GM18873 (cell line): Measurements from ENCODE around the gene IRF9.
A peak's percentile ranks its signal among the peaks of the same experiment; 100 is the strongest.

ENCODE experiments used
- ATAC-seq: cut with Tn5 transposase; IDR thresholded peaks from one replicate; pipeline ENCODE4 v1.9.1; 2021; ENCODE audit warnings: mild to moderate bottlenecking, moderate library complexity, moderate number of reproducible peaks; ENCODE audit not compliant: unreplicated experiment, low FRiP score

The IRF9 gene

DNA sequence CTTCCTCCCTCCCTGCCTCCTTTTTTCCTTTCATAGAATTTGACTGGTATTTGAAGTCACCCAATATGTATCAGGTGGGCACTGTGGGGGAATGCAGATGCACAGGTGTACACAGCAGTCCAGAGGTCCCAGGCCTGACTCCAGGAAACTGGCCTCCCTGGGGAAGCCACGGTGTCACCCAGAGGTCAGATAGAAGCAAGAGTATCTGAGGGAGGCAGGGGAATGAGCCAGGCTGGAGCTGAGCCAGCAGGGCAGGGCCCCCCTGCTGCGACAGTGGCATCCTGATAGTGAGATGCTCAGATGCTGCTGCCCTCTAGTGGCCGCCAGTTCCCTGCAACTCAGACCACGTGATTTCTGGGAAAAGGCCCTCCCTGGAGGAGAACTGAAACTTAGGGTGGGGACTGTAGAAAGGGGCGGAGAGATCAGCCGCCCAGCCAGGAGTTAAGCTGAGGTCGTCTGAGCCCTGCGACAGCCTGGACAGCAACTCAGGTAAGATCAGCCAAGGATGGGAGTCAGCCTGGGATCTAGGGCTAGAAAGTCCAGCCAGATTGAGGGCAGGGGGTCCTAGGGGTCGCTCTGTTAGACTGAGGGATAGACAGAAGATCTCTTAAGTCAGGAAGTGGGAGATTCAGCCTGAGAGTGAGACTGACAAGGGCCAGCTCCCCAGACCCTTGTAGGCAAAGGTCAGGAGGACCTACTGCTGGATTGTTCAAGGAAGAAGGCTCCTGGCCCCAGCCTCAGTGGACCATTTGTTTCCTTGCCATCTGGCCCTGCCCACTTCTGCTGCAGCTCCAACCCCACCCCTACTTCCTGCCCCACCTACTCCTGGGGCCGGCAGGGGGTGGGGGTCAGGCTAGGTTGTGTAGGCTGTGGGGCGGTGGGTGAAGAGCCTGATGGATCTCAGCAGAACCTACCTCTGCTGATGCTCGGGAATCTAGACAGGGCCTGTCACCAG is at the start of gene IRF9:
Gene IRF9, plus strand, starts transcription at position 416 of the 955 bp plus-strand sequence. CDS start 880 bp downstream, outside the sequence.
- ATAC-seq: peak; percentile 66

- ATAC-seq: no peak
Measured at GRCh38 chr14:24113379-24113800, 47.7 kb upstream of the IRF9 start.

- ATAC-seq: peak; percentile 0
Measured at GRCh38 chr14:24113801-24114531, 47.1 kb upstream of the IRF9 start.

- peak; percentile 85 for ATAC-seq
Measured at GRCh38 chr14:24114532-24115421, 46.3 kb upstream of the IRF9 start, which contains the start of the genes DCAF11 and NRL. Gene DCAF11, plus strand, starts transcription at chr14:24114777. Its CDS starts 818 bp downstream, at chr14:24115595. Gene NRL, minus strand, starts transcription at chr14:24114949. Its CDS starts 32,101 bp downstream, at chr14:24082848.

- ATAC-seq: no peak
Measured at GRCh38 chr14:24115422-24116127, 45.5 kb upstream of the IRF9 start.

DNA sequence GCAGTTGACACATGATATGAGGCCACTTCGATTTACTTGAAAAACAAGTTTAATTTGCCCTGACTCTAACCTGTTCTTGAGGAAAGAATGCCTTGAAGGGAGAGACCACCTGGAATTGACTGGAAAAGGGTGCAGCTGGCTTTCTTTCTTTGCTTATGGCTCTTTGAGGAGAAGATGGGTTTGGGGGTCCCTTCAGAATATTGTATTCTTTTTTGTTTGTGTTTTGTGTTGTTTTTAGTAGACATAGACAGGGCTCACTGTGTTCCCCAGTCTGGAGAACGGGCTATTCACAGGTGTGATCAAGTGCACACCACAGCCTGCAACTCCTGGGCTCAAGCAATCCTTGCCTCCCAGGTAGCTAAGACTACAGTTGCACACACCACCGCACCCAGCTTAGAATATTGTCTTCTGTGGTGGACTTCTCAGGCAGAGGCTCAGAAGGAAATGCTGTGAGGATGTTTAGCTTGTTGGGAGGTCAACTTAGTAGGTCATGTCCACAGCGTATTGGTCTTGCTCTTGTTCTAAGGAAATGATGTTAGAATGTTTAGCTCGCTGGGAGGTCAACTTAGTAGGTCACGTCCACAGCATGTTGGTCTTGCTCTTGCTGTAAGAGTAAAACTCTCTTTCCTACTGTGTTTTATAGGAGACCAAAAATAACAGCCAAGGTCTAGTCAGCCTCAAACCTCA is 44.8 kb upstream of the IRF9 start:
- no peak for ATAC-seq

DNA sequence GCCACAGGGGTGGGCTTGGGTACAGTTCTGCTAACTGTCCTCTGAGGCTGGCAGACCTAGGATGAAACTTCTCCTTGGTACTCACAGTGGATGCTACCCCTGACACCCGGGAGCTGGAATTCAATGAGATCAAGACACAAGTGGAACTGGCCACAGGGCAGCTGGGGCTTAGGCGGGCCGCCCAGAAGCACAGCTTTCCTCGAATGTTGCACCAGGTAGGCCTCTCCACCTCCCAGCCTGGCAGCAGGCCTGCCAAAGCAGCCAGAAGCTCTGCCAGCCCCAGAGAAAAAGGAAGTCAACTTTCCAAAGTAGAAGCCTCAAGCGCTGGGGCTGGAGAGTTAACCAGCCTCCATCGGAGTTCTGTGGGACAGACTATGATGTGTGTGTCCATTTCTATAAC is 43.9 kb upstream of the IRF9 start:
- ATAC-seq: no peak

GRCh38 chr14:24119691-24120090 is 41.4 kb upstream of the IRF9 start:
- ATAC-seq: no peak

- no peak for ATAC-seq
Measured at GRCh38 chr14:24121210-24121609, 39.9 kb upstream of the IRF9 start.

GRCh38 chr14:24122416-24122815 is 38.6 kb upstream of the IRF9 start:
- no peak for ATAC-seq

GRCh38 chr14:24122898-24123297 is 38.2 kb upstream of the IRF9 start:
- ATAC-seq: no peak

- ATAC-seq: peak; percentile 51
Measured at GRCh38 chr14:24123424-24124417, 37.3 kb upstream of the IRF9 start.

DNA sequence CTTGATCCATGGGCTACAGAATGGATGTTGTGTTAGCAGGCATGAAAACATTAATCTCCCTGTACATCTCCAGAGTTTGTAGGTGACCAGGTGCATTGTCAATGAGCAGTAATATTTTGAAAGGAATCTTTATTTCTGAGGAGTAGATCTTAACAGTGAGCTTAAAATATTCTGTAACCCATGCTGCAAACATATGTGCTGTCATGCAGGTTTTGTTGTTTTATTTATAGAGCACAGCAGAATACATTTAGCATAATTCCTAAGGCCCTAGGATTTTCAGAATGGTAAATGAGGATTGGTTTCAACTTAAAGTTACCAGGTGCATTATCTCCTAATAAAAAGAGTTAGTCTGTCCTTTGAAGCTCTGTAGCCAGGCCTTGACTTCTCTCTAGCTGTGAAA is 34.1 kb upstream of the IRF9 start:
- ATAC-seq: no peak

DNA sequence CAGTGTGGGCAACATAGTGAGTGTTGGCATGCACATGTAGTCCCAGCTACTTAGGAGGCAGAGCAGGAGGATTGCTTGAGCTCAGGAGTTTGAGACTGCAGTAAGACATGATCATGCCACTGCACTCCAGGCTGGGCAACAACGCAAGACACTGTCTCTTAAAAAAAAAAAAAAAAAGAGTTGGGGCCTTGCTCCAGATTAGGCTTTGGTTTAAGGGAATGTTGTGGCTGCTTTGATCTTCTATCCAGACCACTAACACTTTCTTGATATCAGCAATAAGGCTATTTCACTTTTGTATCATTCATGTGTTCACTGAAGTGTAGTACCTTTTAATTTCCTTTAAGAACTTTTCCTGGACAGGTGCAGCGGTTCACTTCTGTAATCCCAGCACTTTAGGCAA is 33.4 kb upstream of the IRF9 start:
- ATAC-seq: no peak

DNA sequence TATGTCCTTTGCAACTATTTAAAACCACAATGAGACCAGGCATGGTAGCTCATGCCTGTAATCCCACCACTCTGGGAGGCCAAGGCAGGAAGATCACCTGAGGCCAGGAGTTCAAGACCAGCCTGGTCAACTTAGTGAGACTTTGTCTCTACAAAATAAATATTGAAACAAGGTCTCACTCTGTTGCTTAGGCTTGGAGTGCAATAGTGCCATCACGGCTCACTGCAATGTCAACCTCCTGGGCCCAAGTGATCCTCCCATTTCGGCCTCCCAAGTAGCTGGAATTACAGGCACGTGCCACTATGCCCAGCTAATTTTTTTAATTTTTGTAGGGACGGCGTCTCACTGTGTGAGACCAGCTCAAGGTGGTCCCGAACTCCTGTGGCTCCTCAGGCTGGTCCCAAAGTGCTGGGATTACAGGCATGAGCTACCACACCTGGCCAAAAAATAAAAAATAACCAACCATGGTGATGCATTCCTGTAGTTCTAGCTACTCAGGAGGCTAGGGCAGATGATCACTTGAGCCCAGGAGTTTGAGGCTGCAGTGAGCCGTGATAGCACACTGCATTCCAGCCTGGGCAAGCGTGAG is 31.6 kb upstream of the IRF9 start:
- no peak for ATAC-seq

GRCh38 chr14:24130380-24130716 is 30.7 kb upstream of the IRF9 start, which contains the start of gene FITM1:
Gene FITM1, plus strand, starts transcription at chr14:24130659. Its CDS starts 905 bp downstream, at chr14:24131564.
- ATAC-seq: no peak

DNA sequence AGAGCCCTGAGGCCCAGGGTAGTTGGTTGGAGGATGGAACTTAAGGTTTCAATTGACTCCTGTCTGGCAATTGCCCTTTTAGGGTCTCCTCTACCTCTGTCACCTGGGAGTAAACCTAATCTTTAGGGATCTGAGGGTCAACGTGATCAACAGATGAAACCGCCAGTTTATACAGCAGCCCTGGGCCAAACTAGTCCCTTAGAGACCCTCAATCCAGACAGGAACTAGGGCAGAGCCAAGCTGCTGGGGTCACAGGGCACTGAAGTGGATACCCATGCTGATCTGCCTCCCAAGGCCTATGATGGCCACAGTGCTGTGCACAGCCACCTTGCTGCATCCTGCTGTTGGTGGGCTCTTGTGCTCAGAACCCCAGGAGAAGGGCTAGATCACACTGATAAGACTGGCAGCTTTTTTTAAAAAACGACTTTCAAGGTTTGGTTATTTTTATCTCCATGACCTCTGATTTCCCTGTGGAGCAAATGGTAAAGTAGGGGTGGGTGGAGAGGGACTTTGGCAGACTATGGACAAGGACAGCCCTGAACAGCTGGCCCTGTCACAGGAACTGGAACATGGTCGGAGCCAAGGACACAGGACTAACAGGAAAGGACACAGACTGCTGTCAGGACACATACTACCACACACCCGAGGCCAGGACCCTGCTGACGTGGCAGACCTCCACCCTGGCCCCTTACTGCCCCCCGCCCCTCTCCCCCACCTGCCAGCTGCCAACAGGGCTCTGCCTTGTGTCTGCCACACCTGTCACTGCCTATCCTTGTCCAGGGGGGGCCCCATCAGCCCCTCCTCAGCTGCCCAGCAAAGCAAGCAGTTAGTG is 30.1 kb upstream of the IRF9 start:
- no peak for ATAC-seq
